Hepatocyte (in vitro differentiated cells): Measurements from ENCODE around the gene SP100. TPM values are rescaled to one million over a fixed set of nuclear protein-coding genes. Genes with fewer than 3 reads are reported as not detected.

Experiments used
- DNase-seq: peaks from one replicate; pipeline ENCODE4 v3.0.0-alpha.2; 2016; ENCODE audit warnings: low spot score
- H2AFZ ChIP-seq: fragments of 200-600 bp; sonication (generic); 2 replicates; pipeline ENCODE4 v1.6.0; 2016; ENCODE audit warnings: antibody characterized with exemption, mild to moderate bottlenecking
- H3K27ac ChIP-seq: fragments of 200-600 bp; sonication (generic); 2 replicates; pipeline ENCODE4 v1.5.1; 2016; ENCODE audit warnings: mild to moderate bottlenecking
- H3K27me3 ChIP-seq: fragments of 200-600 bp; sonication (generic); 2 replicates; pipeline ENCODE4 v1.6.1; 2016
- H3K36me3 ChIP-seq: fragments of 200-600 bp; sonication (generic); replicated peaks from 2 replicates; pipeline ENCODE4 v1.5.1; 2016; ENCODE audit warnings: low read depth; ENCODE audit not compliant: insufficient read depth
- H3K4me1 ChIP-seq: fragments of 200-600 bp; sonication (generic); 2 replicates; pipeline ENCODE4 v1.5.1; 2016; ENCODE audit warnings: mild to moderate bottlenecking, moderate library complexity; ENCODE audit not compliant: insufficient read depth
- H3K4me2 ChIP-seq: fragments of 200-600 bp; sonication (generic); 2 replicates; pipeline ENCODE4 v1.6.0; 2016
- H3K4me3 ChIP-seq: fragments of 200-600 bp; sonication (generic); 2 replicates; pipeline ENCODE4 v1.5.1; 2016; ENCODE audit warnings: mild to moderate bottlenecking
- H3K79me2 ChIP-seq: fragments of 200-600 bp; sonication (generic); 2 replicates; pipeline ENCODE4 v1.6.0; 2017; ENCODE audit warnings: mild to moderate bottlenecking
- H3K9me2 ChIP-seq: fragments of 200-600 bp; sonication (generic); replicated peaks from 2 replicates; pipeline ENCODE4 v1.6.0; 2017; ENCODE audit warnings: mild to moderate bottlenecking; ENCODE audit not compliant: insufficient read depth
- H3K9me3 ChIP-seq: fragments of 200-600 bp; sonication (generic); 2 replicates; pipeline ENCODE4 v1.5.1; 2016; ENCODE audit warnings: low read depth, mild to moderate bottlenecking
- H4K20me1 ChIP-seq: fragments of 200-600 bp; sonication (generic); 2 replicates; pipeline ENCODE4 v1.6.0; 2016; ENCODE audit warnings: mild to moderate bottlenecking; ENCODE audit not compliant: insufficient read depth, poor library complexity, severe bottlenecking
- EZH2 ChIP-seq: fragments of 200-600 bp; sonication (generic); IDR thresholded peaks from 2 replicates; pipeline ENCODE4 v1.6.1; 2016; ENCODE audit warnings: antibody characterized with exemption, mild to moderate bottlenecking, borderline replicate concordance
- EZH2phosphoT487 ChIP-seq: fragments of 200-600 bp; sonication (generic); IDR thresholded peaks from one replicate; pipeline ENCODE4 v1.6.1; 2018; ENCODE audit warnings: antibody characterized with exemption, mild to moderate bottlenecking, low read depth, moderate library complexity; ENCODE audit not compliant: unreplicated experiment, severe bottlenecking
- WGBS: methylation state at CpG from one replicate; pipeline ENCODE4 v1.1.6; 2016; ENCODE audit warnings: low lambda C conversion rate; ENCODE audit errors: missing lambda C conversion rate; 5-methylcytosine and 5-hydroxymethylcytosine counted together
- polyA plus RNA-seq: library from polyadenylated mRNA; unstranded; fragments of >200 nt; fragmentation: Nextera tagmentation; extraction: Ambion mirVana; gene quantifications from 2 replicates; pipeline ENCODE4 v1.2.1, GENCODE V29; 2016
- total RNA-seq: library from RNA; depleted of rRNA; stranded (reverse); fragments of >200 nt; gene quantifications from 2 replicates; pipeline ENCODE4 v1.2.3, GENCODE V29; 2014
- TF ChIP-seq, protein P1 (sequence below): fragments of 200-600 bp; sonication (generic); IDR thresholded peaks from 2 replicates; pipeline ENCODE4 v1.5.1; 2016; ENCODE audit warnings: antibody characterized with exemption, mild to moderate bottlenecking; ENCODE audit not compliant: poor library complexity

The SP100 gene
- total and polyA plus RNA-seq, 2 experiments from 2014 or later: 30.5 to 42.2 TPM

DNA sequence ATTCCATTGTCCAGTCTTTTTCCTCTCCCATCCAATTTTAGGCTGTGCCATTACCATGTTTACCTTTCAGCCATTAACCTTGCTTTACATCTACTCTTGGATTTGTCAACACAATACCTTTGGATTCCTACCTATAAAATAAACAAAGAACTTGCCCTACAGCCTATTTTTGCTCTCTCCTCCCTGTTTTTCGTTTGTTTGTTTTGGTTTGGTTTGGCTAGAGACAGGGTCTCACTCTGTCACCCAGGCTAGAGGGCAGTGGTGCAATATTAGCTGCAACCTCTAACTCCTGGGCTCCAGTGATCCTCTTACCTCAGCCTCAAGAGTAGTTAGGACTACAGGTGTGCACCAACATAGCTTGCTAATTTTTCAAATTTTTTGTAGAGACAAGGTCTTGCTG is 76.1 kb downstream of the SP100 start:
- no peaks in the 10 kb centered on the region for H3K79me2 ChIP-seq
- no peaks in the 10 kb centered on the region for H3K36me3 ChIP-seq
- H3K27me3 ChIP-seq: no peaks in the 10 kb centered on the region
- H3K9me2 ChIP-seq: no peaks in the 10 kb centered on the region
- H2AFZ ChIP-seq: no peak overlapping the region
- H3K27ac ChIP-seq: no peak overlapping the region
- no peak for DNase-seq
- no peaks in the 10 kb centered on the region for H3K4me1 ChIP-seq
- no peak for TF ChIP-seq EZH2phosphoT487
- TF ChIP-seq, protein P1, sequence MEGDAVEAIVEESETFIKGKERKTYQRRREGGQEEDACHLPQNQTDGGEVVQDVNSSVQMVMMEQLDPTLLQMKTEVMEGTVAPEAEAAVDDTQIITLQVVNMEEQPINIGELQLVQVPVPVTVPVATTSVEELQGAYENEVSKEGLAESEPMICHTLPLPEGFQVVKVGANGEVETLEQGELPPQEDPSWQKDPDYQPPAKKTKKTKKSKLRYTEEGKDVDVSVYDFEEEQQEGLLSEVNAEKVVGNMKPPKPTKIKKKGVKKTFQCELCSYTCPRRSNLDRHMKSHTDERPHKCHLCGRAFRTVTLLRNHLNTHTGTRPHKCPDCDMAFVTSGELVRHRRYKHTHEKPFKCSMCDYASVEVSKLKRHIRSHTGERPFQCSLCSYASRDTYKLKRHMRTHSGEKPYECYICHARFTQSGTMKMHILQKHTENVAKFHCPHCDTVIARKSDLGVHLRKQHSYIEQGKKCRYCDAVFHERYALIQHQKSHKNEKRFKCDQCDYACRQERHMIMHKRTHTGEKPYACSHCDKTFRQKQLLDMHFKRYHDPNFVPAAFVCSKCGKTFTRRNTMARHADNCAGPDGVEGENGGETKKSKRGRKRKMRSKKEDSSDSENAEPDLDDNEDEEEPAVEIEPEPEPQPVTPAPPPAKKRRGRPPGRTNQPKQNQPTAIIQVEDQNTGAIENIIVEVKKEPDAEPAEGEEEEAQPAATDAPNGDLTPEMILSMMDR: no peak
- no peak for TF ChIP-seq EZH2
- H3K9me3 ChIP-seq: no peaks in the 10 kb centered on the region
- H3K4me2 ChIP-seq: no peak overlapping the region
- WGBS: 24% methylated on average over 1 of the region's 1 CpG
- no peak overlapping the region for H3K4me3 ChIP-seq
- no peaks in the 10 kb centered on the region for H4K20me1 ChIP-seq

DNA sequence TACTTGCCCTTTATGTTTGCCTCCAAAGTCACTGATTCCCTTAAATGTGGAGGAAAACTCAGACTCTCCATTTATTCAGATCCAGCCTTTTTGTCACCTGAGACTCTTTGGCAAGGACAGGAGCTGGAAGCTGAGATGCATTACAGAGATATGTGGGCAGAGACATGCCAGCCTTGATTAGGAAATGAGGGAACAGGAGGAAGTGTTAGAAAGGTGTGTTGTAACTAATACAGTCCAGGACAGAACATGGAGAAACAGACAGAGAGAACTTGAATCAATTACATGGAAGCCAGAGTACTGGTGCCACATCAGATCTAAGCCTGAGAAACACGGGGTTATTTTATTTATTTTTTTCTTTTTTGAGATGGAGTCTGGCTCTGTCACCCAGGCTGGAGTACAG is 79.0 kb downstream of the SP100 start:
- H3K4me3 ChIP-seq: no peak overlapping the region
- H3K27me3 ChIP-seq: no peaks in the 10 kb centered on the region
- WGBS: 73% methylated on average over 1 of the region's 1 CpG
- H2AFZ ChIP-seq: no peak overlapping the region
- H3K36me3 ChIP-seq: no peaks in the 10 kb centered on the region
- H3K27ac ChIP-seq: no peak overlapping the region
- no peak overlapping the region for H3K4me2 ChIP-seq
- no peaks in the 10 kb centered on the region for H3K79me2 ChIP-seq
- no peak for DNase-seq
- H4K20me1 ChIP-seq: no peaks in the 10 kb centered on the region
- TF ChIP-seq, protein P1: no peak
- no peak for TF ChIP-seq EZH2
- TF ChIP-seq EZH2phosphoT487: no peak
- H3K4me1 ChIP-seq: no peaks in the 10 kb centered on the region
- H3K9me3 ChIP-seq: no peaks in the 10 kb centered on the region
- H3K9me2 ChIP-seq: no peaks in the 10 kb centered on the region

DNA sequence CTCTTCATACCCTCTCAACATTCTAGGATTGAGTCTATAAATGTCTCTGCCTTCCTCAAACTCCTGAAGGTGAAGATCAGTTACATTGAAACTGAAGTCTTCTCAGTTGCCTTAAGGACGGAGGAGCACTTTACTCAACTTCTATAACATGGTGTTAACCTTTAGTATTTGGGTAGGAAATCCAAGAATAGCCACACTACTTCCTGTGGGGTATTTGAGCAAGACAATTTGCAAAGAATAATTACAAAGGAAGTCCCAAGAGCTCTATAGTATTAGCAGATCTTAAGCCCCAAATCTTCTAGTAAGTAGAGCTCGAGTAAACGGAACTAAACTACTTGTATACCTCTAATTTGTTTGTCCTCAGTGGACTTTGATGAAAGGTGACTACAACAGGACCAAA is 80.9 kb downstream of the SP100 start:
- H3K36me3 ChIP-seq: no peaks in the 10 kb centered on the region
- H3K9me2 ChIP-seq: no peaks in the 10 kb centered on the region
- H4K20me1 ChIP-seq: no peaks in the 10 kb centered on the region
- H3K4me1 ChIP-seq: no peaks in the 10 kb centered on the region
- no peak overlapping the region for H3K4me3 ChIP-seq
- H3K79me2 ChIP-seq: no peaks in the 10 kb centered on the region
- WGBS: 70% methylated on average over 3 of the region's 3 CpGs
- no peak overlapping the region for H2AFZ ChIP-seq
- no peak overlapping the region for H3K27ac ChIP-seq
- H3K4me2 ChIP-seq: no peak overlapping the region
- DNase-seq: no peak
- TF ChIP-seq EZH2: no peak
- TF ChIP-seq, protein P1: no peak
- TF ChIP-seq EZH2phosphoT487: no peak
- H3K27me3 ChIP-seq: no peaks in the 10 kb centered on the region
- H3K9me3 ChIP-seq: no peaks in the 10 kb centered on the region

DNA sequence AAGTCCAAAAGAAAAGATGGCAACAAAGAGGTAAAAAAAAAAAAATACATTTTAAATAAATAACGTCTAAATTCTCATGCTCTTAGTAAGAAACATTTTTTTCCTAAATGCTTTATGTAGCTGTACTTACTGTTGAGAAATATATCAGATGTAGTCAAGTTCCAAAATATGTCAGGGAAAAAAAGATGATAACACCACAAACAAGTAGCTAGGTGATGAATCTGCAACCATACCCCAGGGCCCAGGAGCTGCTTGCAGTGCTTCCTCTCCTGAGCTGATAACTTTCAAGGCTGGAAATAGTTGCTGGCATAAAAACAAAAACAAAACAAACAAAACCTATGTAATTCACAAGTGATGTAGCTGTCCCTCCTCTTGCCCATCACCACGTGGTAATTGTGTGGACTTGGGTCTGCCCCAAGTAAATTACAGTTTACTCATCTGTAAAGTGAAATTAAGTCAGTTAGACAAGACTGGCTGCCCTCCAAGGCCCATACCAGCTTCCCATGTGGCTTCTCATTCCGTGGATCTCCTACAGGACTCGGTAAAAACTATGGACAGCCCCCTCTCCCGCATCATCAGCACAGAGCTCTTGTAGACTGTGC is 82.6 kb downstream of the SP100 start:
- no peaks in the 10 kb centered on the region for H3K27me3 ChIP-seq
- TF ChIP-seq, protein P1: no peak
- TF ChIP-seq EZH2phosphoT487 (no peak), EZH2 (no peak)
- no peak for DNase-seq
- H3K4me1 ChIP-seq: no peaks in the 10 kb centered on the region
- H3K27ac ChIP-seq: no peak overlapping the region
- no peaks in the 10 kb centered on the region for H3K9me2 ChIP-seq
- no peaks in the 10 kb centered on the region for H3K79me2 ChIP-seq
- WGBS: 65% methylated on average over 5 of the region's 5 CpGs
- no peaks in the 10 kb centered on the region for H4K20me1 ChIP-seq
- H3K36me3 ChIP-seq: no peaks in the 10 kb centered on the region
- H3K4me3 ChIP-seq: no peak overlapping the region
- H3K4me2 ChIP-seq: no peak overlapping the region
- H2AFZ ChIP-seq: no peak overlapping the region
- H3K9me3 ChIP-seq: no peaks in the 10 kb centered on the region
